DND-41 (cell line): ENCODE results near the gene TNNC1.

ENCODE experiments used
- EZH2 ChIP-seq: IDR thresholded peaks from 3 replicates; pipeline ENCODE4 v1.6.1; 2012; ENCODE audit warnings: borderline replicate concordance, low read depth, mild to moderate bottlenecking, moderate library complexity, low read length, inconsistent platforms; ENCODE audit not compliant: severe bottlenecking
- TF ChIP-seq, protein P1 (sequence below): IDR thresholded peaks from 2 replicates; pipeline ENCODE4 v1.5.1; 2012; ENCODE audit warnings: borderline replicate concordance, low read length, moderate library complexity, mild to moderate bottlenecking; ENCODE audit not compliant: poor library complexity, severe bottlenecking; ENCODE audit errors: extremely low read depth

DNA sequence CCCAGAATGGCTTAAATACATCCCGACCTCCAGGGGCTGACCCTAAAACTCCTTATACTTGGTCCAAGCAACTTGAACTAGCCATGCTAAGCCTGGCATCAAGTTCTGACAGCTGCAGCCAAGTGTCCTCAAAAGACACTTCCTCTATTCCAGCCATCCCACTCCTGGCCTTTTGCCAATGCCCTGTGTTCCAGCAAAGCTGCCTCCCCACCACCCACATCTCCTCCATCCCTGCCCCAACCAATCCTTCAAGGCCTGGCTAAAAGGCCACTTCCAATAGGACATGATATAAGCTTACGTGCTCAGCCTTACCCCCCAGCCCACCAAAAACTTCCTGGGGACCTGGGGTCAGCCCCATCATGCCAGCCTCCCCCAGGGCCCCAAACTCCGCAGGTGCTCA is 49.9 kb downstream of the TNNC1 start:
- TF ChIP-seq, protein P1, sequence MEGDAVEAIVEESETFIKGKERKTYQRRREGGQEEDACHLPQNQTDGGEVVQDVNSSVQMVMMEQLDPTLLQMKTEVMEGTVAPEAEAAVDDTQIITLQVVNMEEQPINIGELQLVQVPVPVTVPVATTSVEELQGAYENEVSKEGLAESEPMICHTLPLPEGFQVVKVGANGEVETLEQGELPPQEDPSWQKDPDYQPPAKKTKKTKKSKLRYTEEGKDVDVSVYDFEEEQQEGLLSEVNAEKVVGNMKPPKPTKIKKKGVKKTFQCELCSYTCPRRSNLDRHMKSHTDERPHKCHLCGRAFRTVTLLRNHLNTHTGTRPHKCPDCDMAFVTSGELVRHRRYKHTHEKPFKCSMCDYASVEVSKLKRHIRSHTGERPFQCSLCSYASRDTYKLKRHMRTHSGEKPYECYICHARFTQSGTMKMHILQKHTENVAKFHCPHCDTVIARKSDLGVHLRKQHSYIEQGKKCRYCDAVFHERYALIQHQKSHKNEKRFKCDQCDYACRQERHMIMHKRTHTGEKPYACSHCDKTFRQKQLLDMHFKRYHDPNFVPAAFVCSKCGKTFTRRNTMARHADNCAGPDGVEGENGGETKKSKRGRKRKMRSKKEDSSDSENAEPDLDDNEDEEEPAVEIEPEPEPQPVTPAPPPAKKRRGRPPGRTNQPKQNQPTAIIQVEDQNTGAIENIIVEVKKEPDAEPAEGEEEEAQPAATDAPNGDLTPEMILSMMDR, result no peak
- TF ChIP-seq EZH2, result no peak
